Renal cortical epithelial cell (primary cell): ENCODE results near the gene PRDM15. TPM values are rescaled to one million over a fixed set of nuclear protein-coding genes. Genes with fewer than 3 reads are reported as not detected.
A peak's percentile ranks its signal among the peaks of the same experiment; 100 is the strongest.

Source experiments
- DNase-seq: peaks from one replicate; pipeline ENCODE4 v3.0.0-alpha.2; 2011; ENCODE audit warnings: low read depth
- total RNA-seq: library from RNA; depleted of rRNA; stranded (reverse); fragments of >200 nt; gene quantifications from 2 replicates; pipeline ENCODE4 v1.2.3, GENCODE V29; 2014

Gene PRDM15
- total RNA-seq, 1 donor from 2014 or later: 7.8 TPM

DNA sequence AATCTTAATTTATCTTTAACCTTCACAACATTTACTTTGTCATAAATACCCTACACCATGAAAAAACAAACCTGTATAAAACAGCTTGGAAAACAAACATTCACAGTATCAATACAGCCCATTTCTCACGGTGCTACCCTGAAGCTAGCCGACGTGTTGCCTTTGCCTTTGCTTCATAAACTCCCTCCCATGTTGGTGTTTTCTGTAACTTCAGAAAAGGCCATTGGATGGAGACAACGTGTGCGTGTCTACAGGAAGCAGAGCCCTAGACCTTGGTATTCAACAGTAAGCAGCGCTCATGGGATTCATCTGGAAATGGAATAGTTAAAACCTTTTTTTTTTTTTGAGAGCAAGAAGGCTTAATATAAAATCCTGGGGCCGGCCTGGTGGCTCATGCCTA, 7.2 kb upstream of the PRDM15 start:
- no peak for DNase-seq

DNA sequence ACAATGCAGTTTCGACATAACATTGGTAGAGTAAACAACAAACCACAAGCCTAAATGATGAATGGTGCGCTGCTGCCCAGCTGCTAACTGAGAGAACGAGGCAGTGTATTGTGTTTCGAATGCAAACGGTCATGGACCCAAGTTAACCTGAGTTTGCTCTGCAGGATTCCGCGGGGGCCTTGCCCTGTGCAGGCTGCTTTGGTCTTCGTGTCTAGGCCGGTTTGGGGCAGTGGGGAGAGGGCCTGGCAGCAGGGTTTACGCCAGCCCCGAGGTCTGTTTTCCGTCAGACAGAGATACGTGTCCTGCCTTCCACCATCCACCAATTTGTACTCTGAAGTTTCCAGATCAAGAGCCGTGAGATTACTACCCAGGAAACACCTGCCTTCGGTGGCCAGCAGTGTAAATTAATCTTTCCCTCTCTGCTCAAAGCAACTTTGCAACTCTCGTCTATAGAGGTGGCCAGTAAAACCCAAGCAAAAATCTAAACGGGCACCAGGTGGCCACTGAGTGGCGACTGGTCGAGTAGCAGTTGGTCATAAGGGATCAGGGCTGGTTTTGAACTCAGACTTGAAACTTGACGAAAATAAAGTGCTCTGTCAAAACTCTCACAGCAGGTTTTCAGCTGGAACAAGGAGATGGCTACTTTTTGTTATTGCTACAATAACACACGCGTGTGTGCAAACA, 6.3 kb upstream of the PRDM15 start:
- DNase-seq: peak; percentile 11

GRCh38 chr21:41884501-41885030, 5.4 kb upstream of the PRDM15 start:
- DNase-seq: no peak

- DNase-seq: no peak
Observed at GRCh38 chr21:41883582-41883981, 4.4 kb upstream of the PRDM15 start.

DNA sequence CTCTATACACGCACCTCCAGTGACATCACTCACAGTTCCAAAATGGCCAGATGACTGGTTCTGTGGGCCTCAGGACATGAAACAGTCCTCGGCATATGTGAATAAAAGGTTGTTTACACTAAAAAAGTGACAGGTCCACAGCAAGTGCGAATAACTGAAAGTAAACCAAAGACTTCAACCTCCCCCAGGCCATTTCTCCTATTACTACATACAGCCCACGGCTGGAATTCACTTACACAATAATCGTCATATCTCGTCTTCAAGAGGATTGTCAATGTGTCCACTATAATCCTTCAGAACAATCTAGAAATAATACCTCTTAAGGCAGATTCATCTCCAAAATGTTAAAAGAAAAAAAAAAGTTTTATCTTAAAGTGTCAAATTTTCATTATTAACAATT, 1.9 kb upstream of the PRDM15 start:
- DNase-seq: no peak

DNA sequence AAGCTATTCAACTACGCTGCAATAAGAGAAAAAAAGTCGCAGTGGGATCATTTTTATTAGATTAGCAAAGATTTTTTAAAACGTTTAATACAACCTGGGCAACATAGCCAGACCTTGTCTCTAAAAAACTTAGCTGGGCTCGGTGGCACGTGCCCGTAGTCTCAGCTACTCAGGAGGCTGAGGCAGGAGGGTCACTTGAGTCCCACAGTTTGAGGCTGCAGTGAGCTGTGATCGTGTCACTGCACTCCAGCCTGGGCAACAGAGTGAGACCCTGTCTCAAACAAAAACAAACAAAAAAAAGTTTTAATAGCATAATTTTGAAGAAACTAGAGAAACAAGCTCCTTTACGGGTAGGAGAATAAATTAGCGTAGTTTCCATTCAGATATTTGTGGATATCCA, 1.0 kb upstream of the PRDM15 start:
- no peak for DNase-seq

DNA sequence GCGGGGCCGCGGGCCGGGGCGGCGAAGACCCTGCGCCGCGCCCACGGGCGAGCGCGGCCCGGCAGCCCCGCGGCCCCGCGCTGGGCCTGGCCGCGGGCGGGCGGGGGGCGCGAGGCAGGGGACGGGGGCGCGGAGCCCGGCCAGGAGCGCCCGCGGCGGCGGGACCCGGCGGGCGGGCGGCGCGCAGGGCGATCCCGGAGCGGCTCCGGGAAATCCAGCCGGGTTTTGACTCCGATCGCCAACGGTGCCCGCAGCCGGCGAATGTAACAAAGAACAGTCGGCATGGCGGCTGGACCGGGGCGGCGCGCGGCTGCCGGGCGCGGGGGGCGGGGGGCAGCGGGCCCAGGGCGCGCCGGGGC, 334 bp downstream of the PRDM15 start:
- DNase-seq: peak; percentile 25

DNA sequence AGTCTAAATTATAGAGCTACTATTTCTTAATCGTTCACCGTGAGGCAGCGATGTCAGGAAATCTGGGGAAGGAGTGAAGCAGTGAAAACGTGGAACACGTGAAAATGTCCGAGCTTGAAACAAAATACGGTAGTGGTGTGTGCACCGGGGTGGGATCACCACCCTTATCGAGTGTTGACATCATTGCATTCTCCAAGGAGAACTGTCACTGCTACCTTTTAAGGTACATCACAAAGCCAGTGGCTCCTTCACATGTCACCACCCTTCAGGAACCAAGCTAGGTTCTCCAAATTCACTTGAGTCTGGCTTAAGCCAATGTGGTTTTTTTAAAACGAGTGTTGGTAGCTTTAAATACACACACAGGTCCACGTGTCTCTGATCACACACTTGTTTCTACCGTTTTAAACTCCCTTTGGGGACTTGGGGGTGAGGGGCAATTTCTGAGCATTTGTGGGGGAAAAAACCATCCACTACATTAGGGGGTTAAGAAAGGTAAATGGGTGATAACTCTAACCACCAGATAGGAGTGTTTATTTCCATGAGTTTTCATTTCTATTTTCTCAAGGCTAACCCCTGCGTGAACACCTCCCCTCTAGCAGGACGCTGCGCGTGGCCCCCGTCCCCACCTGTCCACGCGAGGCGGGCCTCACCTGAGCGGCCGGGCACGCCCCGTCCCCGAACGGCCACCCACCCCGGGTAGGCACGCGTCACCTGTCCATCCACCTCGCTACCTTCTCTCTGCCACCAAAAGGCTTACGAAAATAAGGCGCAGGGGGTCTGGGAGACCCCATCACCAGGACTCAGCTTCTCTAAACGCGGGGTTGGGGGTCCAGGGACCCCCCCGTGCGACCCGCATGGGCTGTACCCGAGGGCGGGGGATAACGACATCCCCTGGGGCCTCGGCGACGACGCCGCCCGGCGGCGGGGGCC, 978 bp downstream of the PRDM15 start:
- peak; percentile 26 for DNase-seq

GRCh38 chr21:41876928-41877652, 2.1 kb downstream of the PRDM15 start:
- no peak for DNase-seq

DNA sequence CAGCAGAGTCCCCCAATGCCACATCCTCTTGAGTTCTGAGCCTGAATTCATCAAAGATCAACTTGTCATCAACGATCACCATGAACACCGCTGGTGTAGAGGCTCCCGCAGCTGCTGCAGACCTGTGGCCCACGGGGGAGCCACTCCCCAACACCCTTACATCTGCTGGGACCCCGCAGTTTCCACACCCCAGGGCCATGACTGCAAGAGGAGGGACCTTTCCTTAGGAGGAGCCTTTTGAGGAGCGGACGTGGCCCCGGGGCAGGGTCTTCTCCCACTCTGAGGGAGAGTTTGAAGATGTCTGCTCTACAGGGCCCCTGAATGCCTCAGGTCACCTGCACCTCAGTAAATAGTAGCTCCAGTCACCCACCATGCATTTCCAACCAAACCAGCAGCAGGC, 2.7 kb downstream of the PRDM15 start:
- DNase-seq: no peak

- DNase-seq: no peak
Observed at GRCh38 chr21:41875086-41875485, 4.1 kb downstream of the PRDM15 start.

DNA sequence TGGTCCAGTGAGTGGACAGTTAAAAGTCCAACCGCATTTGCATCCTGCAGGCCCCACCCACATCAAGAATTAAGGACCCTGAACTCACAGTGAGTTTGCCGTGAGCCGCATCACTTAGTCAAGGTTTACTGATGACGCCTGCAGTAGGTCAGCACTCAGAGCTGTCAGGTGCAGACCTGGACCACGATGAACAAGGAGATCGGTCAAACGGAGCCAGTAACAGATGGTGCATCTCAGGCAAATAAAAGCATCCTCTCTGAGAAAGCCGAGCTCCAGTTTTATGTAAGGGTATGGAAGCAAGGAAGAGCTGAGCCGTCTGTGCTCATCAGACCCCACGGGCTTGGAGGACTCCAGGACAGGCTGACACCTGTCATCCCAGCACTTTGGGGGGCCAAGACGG, 4.5 kb downstream of the PRDM15 start:
- no peak for DNase-seq

GRCh38 chr21:41873426-41873825, 5.7 kb downstream of the PRDM15 start:
- no peak for DNase-seq

DNA sequence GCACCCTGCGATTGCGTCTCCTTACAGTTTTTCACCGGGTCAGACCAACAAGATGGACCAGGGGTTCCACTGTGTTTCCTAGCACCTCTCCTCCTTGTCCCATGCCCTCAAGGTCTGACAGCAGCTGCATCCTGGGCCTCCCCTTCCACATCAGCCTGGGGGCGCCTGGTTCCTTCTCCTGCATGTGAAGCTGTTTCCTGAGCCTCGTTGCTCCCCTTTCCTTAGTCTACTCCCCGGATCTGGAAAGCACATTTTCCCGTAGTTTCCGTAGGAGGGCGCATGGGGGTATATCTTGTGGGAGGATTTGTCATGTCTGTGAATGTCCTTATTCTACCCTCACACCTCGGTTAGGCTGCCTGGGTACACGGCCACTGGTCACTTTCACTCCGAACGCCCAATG, 6.1 kb downstream of the PRDM15 start:
- DNase-seq: no peak

- DNase-seq: no peak
Observed at GRCh38 chr21:41871293-41872030, 7.7 kb downstream of the PRDM15 start.

DNA sequence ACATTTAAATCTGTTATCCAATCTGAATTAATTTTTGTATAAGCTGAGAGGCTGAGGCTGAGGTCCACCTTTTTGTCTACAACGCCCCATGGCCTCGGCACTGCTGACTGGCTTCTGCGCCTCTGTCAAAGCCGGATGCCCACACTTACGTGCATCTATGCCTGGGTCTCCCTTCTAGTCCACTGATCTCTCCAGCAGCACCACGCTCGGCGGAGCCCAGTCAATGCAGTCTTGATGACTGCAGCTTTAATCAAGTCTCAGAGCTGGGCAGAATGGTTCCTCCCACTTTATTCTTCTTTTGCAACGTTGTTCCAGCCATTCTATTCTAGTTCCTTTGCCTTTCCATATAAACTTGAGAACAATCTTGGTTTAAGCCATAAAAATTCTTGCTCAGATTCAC, 9.4 kb downstream of the PRDM15 start:
- DNase-seq: no peak

- DNase-seq: no peak
Observed at GRCh38 chr21:41868062-41868710, 11.0 kb downstream of the PRDM15 start.

GRCh38 chr21:41867313-41867712, 11.8 kb downstream of the PRDM15 start:
- no peak for DNase-seq

- DNase-seq: no peak
Observed at GRCh38 chr21:41866274-41866809, 12.8 kb downstream of the PRDM15 start.

GRCh38 chr21:41865002-41865777, 14.0 kb downstream of the PRDM15 start:
- DNase-seq: no peak
